Measurements from ENCODE around the gene PSD2. TPM values are rescaled to one million over a fixed set of nuclear protein-coding genes. Genes with fewer than 3 reads are reported as not detected.

The PSD2 gene
- total and polyA plus RNA-seq, 11 donors: 0.04 to 0.11 (median 0.04) TPM; not detected in 8

DNA sequence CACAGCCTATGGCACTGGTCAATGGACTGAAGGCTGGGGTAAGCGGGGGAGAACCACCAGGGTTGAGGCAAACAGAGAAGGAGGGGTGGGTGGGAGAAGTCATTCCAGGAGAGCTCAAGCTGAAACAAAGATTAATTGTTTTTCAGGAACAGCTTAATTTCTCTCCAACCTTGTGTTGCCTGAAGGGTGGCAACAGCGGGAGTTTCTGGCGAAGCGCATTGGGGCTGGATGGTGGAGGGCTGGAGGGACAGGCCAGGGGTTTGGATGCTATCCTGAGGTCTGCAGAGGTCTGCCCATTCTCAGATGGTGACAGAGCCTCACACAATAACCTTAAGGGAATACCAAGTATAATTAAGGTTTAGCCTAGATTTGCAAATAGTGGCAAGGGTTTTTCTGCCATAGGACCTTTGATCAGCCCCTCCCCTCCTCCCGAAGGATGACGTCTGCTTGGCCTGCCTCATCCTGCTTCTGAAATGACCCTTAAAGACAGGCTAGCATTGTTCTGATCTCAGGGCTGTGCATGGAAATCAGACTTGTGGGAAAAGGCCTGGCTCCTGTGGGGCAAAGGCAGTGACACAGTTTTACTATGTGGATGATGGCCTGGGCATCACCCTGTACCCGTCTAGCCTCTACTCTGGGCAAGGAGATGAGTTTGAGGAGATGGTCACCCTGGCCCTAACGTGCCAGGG, 32.7 kb downstream of the PSD2 start:
- Histone ChIP-seq H3K9me3 (peaks cover 0 to 6% (median 0%) of the 10 kb centered on the region in 12 donors), H3K4me3 (no peak overlapping the region), H3K36me3 (no peaks in the 10 kb centered on the region), H3K27ac (no peak overlapping the region), H3K27me3 (peaks cover 0 to 3% (median 0%) of the 10 kb centered on the region in 9 donors), H3K4me1 (no peaks in the 10 kb centered on the region)
- TF ChIP-seq, protein P1, sequence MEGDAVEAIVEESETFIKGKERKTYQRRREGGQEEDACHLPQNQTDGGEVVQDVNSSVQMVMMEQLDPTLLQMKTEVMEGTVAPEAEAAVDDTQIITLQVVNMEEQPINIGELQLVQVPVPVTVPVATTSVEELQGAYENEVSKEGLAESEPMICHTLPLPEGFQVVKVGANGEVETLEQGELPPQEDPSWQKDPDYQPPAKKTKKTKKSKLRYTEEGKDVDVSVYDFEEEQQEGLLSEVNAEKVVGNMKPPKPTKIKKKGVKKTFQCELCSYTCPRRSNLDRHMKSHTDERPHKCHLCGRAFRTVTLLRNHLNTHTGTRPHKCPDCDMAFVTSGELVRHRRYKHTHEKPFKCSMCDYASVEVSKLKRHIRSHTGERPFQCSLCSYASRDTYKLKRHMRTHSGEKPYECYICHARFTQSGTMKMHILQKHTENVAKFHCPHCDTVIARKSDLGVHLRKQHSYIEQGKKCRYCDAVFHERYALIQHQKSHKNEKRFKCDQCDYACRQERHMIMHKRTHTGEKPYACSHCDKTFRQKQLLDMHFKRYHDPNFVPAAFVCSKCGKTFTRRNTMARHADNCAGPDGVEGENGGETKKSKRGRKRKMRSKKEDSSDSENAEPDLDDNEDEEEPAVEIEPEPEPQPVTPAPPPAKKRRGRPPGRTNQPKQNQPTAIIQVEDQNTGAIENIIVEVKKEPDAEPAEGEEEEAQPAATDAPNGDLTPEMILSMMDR (IDR thresholded peaks at IDR 0.05): no peak
- no peak for TF ChIP-seq POLR2A (IDR thresholded peaks at IDR 0.05)
- DNase-seq (no peak), ATAC-seq (no peak)
- 71 to 76% (median 75%) methylated on average over 8 of the region's 8 CpGs for WGBS, 4 donors
- intact Hi-C loops (cut with DNase I): no loop called here

DNA sequence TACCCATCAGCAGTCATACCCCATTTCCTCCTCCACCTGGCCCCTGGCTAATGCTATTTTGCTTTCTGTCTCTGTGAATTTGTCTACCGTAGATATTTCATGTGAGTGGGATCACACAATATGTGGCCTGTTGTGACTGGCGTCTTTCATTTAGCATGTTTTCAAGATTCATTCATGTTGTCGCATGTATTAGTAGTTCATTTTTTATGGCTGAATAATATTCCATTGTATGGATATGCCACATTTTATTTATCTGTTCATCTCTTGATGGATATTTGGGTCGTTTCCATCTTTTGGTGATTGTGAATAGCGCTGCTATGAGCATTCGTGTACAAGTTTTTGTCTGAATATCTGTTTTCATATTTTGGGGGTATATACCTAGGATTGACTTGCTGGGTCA, 33.9 kb downstream of the PSD2 start:
- intact Hi-C loops (cut with DNase I): no loop called here
- no peak overlapping the region for H3K27ac ChIP-seq
- peaks cover 0 to 3% (median 0%) of the 10 kb centered on the region in 9 donors for H3K27me3 ChIP-seq
- H3K4me3 ChIP-seq: no peak overlapping the region
- H3K36me3 ChIP-seq: no peaks in the 10 kb centered on the region
- WGBS, 4 donors: 85 to 89% (median 87%) methylated on average over 6 of the region's 6 CpGs
- H3K9me3 ChIP-seq: peaks cover 0 to 6% (median 0%) of the 10 kb centered on the region in 12 donors
- no peaks in the 10 kb centered on the region for H3K4me1 ChIP-seq
- DNase-seq (no peak), ATAC-seq (no peak)
- TF ChIP-seq, protein P1 (IDR thresholded peaks at IDR 0.05): no peak
- no peak for TF ChIP-seq POLR2A (IDR thresholded peaks at IDR 0.05)

DNA sequence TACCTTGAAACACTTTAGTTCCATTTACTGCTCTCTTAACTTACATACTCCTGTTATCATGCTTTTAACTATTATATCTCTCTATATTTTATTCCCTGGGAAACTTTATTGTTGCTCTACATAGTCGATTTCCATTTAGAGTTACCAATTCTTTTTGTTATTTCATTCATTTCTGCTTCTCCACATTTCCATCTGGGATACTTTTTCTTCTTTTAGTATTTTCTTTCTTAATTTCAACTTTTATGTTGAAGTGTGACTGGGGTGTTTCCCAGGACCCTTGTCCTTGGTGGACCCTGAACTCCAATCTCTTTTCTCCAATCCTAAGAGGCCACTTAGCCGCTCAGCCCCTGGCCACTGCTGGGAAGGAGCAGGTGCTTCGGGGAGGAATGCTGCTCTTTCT, 36.0 kb downstream of the PSD2 start:
- Histone ChIP-seq H3K36me3 (no peaks in the 10 kb centered on the region), H3K4me3 (no peak overlapping the region), H3K4me1 (no peaks in the 10 kb centered on the region), H3K27ac (no peak overlapping the region), H3K27me3 (peaks cover 0 to 5% (median 0%) of the 10 kb centered on the region in 9 donors), H3K9me3 (peaks cover 0 to 6% (median 0%) of the 10 kb centered on the region in 12 donors)
- no peak for DNase-seq
- no peak for TF ChIP-seq POLR2A (IDR thresholded peaks at IDR 0.05)
- TF ChIP-seq, protein P1 (IDR thresholded peaks at IDR 0.05): no peak
- WGBS, 4 donors: 59 to 69% (median 63%) methylated on average over 3 of the region's 3 CpGs
- intact Hi-C loops (cut with DNase I): no loop called here
- ATAC-seq: no peak

DNA sequence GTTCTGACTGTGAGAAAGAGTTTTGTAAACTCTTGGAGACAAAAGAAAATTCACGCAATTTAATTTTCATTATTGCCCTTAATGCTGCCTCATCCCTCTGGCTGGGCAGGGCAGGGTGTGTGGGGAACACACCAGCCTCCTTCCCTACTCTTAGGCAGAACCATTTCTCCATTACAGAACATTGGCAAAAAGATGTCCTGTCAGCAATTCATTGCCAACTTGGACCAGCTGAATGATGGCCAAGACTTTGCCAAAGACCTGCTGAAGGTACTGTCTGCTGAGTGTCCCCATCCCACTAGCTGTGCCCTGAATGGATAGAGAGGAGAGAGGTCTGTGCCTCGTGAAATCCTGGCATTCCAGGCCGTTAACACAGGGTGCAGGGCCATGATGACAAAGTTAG, 37.9 kb downstream of the PSD2 start:
- no peak overlapping the region for H3K4me3 ChIP-seq
- TF ChIP-seq, protein P1 (IDR thresholded peaks at IDR 0.05): no peak
- no peak for TF ChIP-seq POLR2A (IDR thresholded peaks at IDR 0.05)
- no peaks in the 10 kb centered on the region for H3K36me3 ChIP-seq
- 52 to 60% (median 53%) methylated on average over 3 of the region's 3 CpGs for WGBS, 4 donors
- DNase-seq (no peak), ATAC-seq (no peak)
- no peak overlapping the region for H3K27ac ChIP-seq
- no peaks in the 10 kb centered on the region for H3K4me1 ChIP-seq
- intact Hi-C loops (cut with DNase I): no loop called here
- H3K27me3 ChIP-seq: peaks cover 0 to 5% (median 0%) of the 10 kb centered on the region in 9 donors
- peaks cover 0 to 6% (median 0%) of the 10 kb centered on the region in 12 donors for H3K9me3 ChIP-seq

All from heart left ventricle (tissue), 16 donors.